NCI-H1417 treated with DMSO at 0.1 percent for 48 hours (cell line): ENCODE data around the gene ADGRF3.
"Not testable (repeated sequence)": the region's sequence is repeated elsewhere in the genome, so short reads cannot be mapped to it uniquely, and the experiment has no call there.

Source experiments
- DNase-seq: peaks from one replicate; lab custom pipeline; 2025; lab: John Stamatoyannopoulos, UW

Gene ADGRF3

GRCh38 chr2:26276484-26277227 lies 69.9 kb downstream of the ADGRF3 start:
- no peak for DNase-seq

DNA sequence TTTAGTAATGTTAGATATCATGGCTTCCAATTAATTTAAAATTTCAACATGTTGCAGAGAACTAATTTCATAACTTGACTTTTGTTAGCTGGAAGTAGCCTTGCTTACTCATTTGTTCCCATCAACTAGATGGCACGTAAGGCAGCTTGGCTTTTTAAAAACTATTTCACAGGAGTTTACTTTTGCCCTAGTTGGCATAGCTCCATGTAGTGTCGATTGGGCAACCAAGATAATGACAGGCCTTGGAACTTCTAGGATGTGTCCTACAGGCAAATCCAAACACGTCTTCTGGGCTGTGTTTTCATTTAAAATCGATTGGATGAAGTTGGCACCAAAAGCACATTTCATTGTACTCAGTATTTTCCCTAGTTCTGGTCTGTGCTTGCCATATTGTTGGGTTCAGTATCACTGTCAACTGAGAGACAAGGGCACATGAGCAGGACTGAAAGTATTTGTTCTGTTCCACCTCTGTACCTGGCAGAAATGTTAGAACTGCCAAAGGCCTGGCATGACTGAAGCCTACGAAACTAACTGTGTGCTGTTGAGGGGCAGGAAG lies 72.5 kb downstream of the ADGRF3 start:
- DNase-seq, result no peak

GRCh38 chr2:26273501-26273900 lies 73.1 kb downstream of the ADGRF3 start:
- no peak for DNase-seq

DNA sequence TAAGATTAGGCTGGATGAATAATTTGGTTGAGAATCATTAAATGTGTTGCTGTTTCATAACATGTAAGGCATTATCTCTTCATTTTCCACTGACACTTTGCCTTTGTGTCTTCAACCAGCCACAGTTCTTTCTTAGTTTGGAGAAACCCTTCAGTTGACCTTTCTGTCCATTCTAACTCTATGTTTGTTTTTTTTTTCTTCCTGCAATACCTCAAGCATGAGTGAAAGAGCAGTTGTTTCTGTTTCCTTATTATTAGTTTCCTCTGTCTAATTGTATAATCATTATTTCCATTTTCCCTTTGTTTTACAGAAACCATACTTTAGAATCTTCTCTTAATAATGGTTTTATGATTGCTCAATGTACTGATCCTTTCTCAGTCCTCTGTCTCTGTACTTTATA lies 76.2 kb downstream of the ADGRF3 start:
- DNase-seq, result no peak

GRCh38 chr2:26269571-26270158 lies 76.9 kb downstream of the ADGRF3 start:
- no peak for DNase-seq

DNA sequence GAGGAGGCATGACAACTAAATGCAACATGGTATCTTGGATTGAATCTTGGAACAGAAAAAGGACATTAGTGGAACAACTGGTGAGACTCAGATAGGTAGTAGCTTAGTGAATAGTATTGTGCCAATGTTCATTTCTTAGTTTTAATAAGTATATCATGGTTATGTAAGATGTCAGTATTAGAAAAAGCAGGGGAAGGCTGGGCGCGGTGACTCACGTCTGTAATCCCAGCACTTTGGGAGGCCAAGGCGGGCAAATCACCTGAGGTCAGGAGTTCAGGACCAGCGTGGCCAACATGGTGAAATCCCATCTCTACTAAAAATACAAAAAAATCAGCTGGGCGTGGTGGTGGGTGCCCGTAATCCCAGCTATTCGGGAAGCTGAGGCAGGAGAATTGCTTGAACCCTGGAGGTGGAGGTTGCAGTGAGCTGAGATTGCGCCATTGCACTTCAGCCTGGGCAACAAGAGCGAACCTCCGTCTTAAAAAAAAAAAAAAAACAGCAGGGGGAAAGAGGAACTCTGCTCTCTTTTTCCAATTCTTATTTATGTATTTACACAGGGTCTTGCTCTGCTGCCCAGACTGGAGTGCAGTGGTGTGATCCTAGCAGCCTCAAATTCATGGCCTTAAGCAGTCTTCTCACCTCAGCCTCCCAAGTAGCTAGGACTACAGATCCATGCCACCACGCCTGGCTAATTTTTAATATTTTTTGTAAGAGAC lies 77.8 kb downstream of the ADGRF3 start:
- DNase-seq, result not testable (repeated sequence)

GRCh38 chr2:26268213-26268612 lies 78.4 kb downstream of the ADGRF3 start:
- DNase-seq, result no peak

DNA sequence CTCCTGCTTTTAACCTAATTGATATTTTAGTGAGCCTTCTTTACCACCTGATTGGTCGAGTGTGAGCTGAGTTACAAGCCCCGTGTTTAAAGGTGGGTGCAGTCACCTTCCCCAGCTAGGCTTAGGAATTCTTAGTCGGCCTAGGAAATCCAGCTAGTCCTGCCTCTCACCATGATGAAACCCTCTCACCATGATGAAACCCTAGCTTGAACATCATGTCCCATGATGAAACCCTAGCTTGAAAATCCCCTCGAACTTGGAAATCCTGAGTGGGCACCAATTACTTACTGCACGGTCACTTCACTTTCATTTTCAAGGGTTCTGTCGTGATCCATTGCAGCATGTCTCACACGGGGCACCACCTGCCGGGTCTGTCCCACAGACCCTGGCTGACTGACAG lies 87.8 kb downstream of the ADGRF3 start:
- DNase-seq, result not testable (repeated sequence)
